ENCODE results near the gene ITGA2B. TPM values are rescaled to one million over a fixed set of nuclear protein-coding genes. Genes with fewer than 3 reads are reported as not detected.

Gene ITGA2B
- total RNA-seq, 1 experiment from 2014 or later, result 3.1 TPM

DNA sequence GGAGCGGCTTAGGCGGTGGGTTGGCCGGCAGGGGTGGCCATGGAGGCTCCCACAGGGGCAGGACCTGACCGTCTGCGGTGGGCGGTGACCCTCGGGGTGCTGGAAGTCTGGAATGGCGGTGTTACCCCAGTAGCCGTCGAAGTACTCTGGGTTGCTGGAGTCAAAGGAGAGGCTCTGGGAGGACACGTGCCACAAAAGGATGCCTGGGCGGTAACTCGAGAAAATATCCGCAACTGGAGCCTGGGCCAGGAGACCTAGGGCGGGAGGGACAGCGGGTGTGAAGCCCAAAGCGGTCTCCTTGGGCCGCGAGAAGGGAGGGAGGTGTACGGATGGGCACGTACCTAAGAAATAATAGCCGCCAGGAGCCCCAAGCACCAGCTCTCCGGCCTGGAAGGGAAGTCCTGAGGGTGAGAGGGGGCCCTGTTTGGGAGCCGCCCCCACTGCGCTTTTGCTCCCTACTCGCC lies 4.6 kb downstream of the ITGA2B start:
- Histone ChIP-seq H3K9me2 (replicated peaks; ENCODE audit: low read length) (no peaks in the 10 kb centered on the region), H3K27me3 (ENCODE audit: low read length) (no peaks in the 10 kb centered on the region), H3K9ac (ENCODE audit: low read length) (peak overlapping the region; percentile 62), H3K27ac (ENCODE audit: low read length) (no peak overlapping the region), H2AFZ (ENCODE audit: low read length) (peak overlapping the region; percentile 100), H3K4me3 (ENCODE audit: low read length) (peak overlapping the region; percentile 82), H3K4me1 (ENCODE audit: insufficient read depth, low read length) (peaks cover 10% of the 10 kb centered on the region), H4K20me1 (ENCODE audit: low read length) (no peaks in the 10 kb centered on the region), H3K4me2 (ENCODE audit: low read length) (peak overlapping the region; percentile 100), H3K36me3 (ENCODE audit: low read depth, low read length) (no peaks in the 10 kb centered on the region), H3F3A (ENCODE audit: low read length, unreplicated experiment) (no peaks in the 10 kb centered on the region), H3K9me3 (ENCODE audit: low read length) (no peaks in the 10 kb centered on the region), H3K79me2 (ENCODE audit: low read length) (no peaks in the 10 kb centered on the region)
- intact Hi-C loops (cut with micrococcal nuclease), result no loop called here
- DNase-seq, result no peak
- CTCF ChIA-PET, result interaction anchor here (1.0 to 1.5 kb wide), 2 partner anchors 22 to 138 kb away, joined by 5 to 6 read pairs; partner anchors contain the start of gene FAM171A2
- ATAC-seq, result no peak
- POLR2A ChIA-PET (ENCODE audit: unreplicated experiment), result interaction anchor here (0.6 kb wide), 1 partner anchor 21 kb away, joined by 12 read pairs; no protein-coding TSS in a partner anchor
- TSS peak; percentile 31 for BruUV-seq (replicated peaks)
- TF ChIP-seq EZH2phosphoT487 (IDR thresholded peaks at IDR 0.05; ENCODE audit: borderline replicate concordance, low read length), result no peak
- TF ChIP-seq CTCF (conservative IDR thresholded peaks at IDR 0.05; ENCODE audit: low read depth, low read length), result no peak
- no peak for TF ChIP-seq EZH2 (IDR thresholded peaks at IDR 0.05; ENCODE audit: low read length, unreplicated experiment)

GRCh38 chr17:44384281-44384822 lies 5.1 kb downstream of the ITGA2B start:
- Histone ChIP-seq H3K27ac (ENCODE audit: low read length) (no peak overlapping the region), H3K4me2 (ENCODE audit: low read length) (peak overlapping the region; percentile 100; the same call in 1 of the 2 replicates)
- ATAC-seq, result no peak

More at GRCh38 chr17:44384281-44384822, 5.1 kb downstream of the ITGA2B start:
- H4K20me1 ChIP-seq (ENCODE audit: low read length), result no peaks in the 10 kb centered on the region
- no peaks in the 10 kb centered on the region for H3K9me2 ChIP-seq (replicated peaks; ENCODE audit: low read length)
- no peaks in the 10 kb centered on the region for H3K36me3 ChIP-seq (ENCODE audit: low read depth, low read length)
- ChIA-PET POLR2A (ENCODE audit: unreplicated experiment) (interaction anchor here (0.6 kb wide), 1 partner anchor 22 kb away, joined by 12 read pairs; no protein-coding TSS in a partner anchor), CTCF (no interaction called here)
- no TSS peak for BruUV-seq (replicated peaks)
- DNase-seq, result no peak
- no peak overlapping the region for H3K9ac ChIP-seq (ENCODE audit: low read length)
- intact Hi-C loops (cut with micrococcal nuclease), result no loop called here
- H3K9me3 ChIP-seq (ENCODE audit: low read length), result no peaks in the 10 kb centered on the region
- H3K27me3 ChIP-seq (ENCODE audit: low read length), result no peaks in the 10 kb centered on the region
- TF ChIP-seq CTCF (conservative IDR thresholded peaks at IDR 0.05; ENCODE audit: low read depth, low read length) (no peak), EZH2 (IDR thresholded peaks at IDR 0.05; ENCODE audit: low read length, unreplicated experiment) (no peak), EZH2phosphoT487 (IDR thresholded peaks at IDR 0.05; ENCODE audit: borderline replicate concordance, low read length) (no peak)
- peaks cover 10% of the 10 kb centered on the region for H3K4me1 ChIP-seq (ENCODE audit: insufficient read depth, low read length)
- H2AFZ ChIP-seq (ENCODE audit: low read length), result no peak overlapping the region
- H3K79me2 ChIP-seq (ENCODE audit: low read length), result no peaks in the 10 kb centered on the region
- no peaks in the 10 kb centered on the region for H3F3A ChIP-seq (ENCODE audit: low read length, unreplicated experiment)
- H3K4me3 ChIP-seq (ENCODE audit: low read length), result no peak overlapping the region

Data from PC-3 (cell line).